ENCODE data around the gene CYFIP2.

CYFIP2 gene

GRCh38 chr5:157289164-157289819 lies 23.4 kb downstream of the CYFIP2 start:
- no peak for DNase-seq

GRCh38 chr5:157290156-157290980 lies 24.4 kb downstream of the CYFIP2 start:
- DNase-seq = no peak

- no peak for DNase-seq
These were observed 25.2 kb downstream of the CYFIP2 start for GRCh38 chr5:157290981-157291711.

GRCh38 chr5:157292599-157292998 lies 26.7 kb downstream of the CYFIP2 start:
- no peak for DNase-seq

- no peak for DNase-seq
These were observed 28.6 kb downstream of the CYFIP2 start for GRCh38 chr5:157294407-157295091.

GRCh38 chr5:157295247-157295646 lies 29.3 kb downstream of the CYFIP2 start:
- no peak for DNase-seq

GRCh38 chr5:157300564-157300963 lies 34.6 kb downstream of the CYFIP2 start:
- DNase-seq = no peak

GRCh38 chr5:157301066-157301465 lies 35.1 kb downstream of the CYFIP2 start:
- DNase-seq = no peak

GRCh38 chr5:157303023-157303422 lies 37.1 kb downstream of the CYFIP2 start:
- no peak for DNase-seq

GRCh38 chr5:157303667-157304327 lies 37.9 kb downstream of the CYFIP2 start:
- DNase-seq = peak; percentile 62

- no peak for DNase-seq
These were observed 40.2 kb downstream of the CYFIP2 start for GRCh38 chr5:157306081-157306480.

- peak; percentile 52 for DNase-seq
These were observed 41.0 kb downstream of the CYFIP2 start for GRCh38 chr5:157306692-157307471.

- DNase-seq = peak; percentile 30
These were observed 43.0 kb downstream of the CYFIP2 start for GRCh38 chr5:157308836-157309465.

- no peak for DNase-seq
These were observed 43.9 kb downstream of the CYFIP2 start for GRCh38 chr5:157309796-157310195.

GRCh38 chr5:157311595-157311994 lies 45.7 kb downstream of the CYFIP2 start:
- no peak for DNase-seq

- peak; percentile 78 for DNase-seq
These were observed 46.6 kb downstream of the CYFIP2 start for GRCh38 chr5:157312492-157312891.

- DNase-seq = no peak
These were observed 56.7 kb downstream of the CYFIP2 start for GRCh38 chr5:157322581-157322980.

GRCh38 chr5:157323107-157323706 lies 57.3 kb downstream of the CYFIP2 start:
- no peak for DNase-seq

- DNase-seq = no peak
These were observed 58.3 kb downstream of the CYFIP2 start for GRCh38 chr5:157324237-157324636.

GRCh38 chr5:157326440-157327005 lies 60.6 kb downstream of the CYFIP2 start:
- no peak for DNase-seq
